Measurements from ENCODE around the gene DTX4. TPM values are rescaled to one million over a fixed set of nuclear protein-coding genes. Genes with fewer than 3 reads are reported as not detected.
"Not testable (repeated sequence)": the region's sequence is repeated elsewhere in the genome, so short reads cannot be mapped to it uniquely, and the experiment has no call there.

Gene DTX4
- polyA plus RNA-seq (ENCODE audit: insufficient read length in 3 of 3): 10 to 100 TPM; 43.0 to 47.5 (median 43.4) TPM

DNA sequence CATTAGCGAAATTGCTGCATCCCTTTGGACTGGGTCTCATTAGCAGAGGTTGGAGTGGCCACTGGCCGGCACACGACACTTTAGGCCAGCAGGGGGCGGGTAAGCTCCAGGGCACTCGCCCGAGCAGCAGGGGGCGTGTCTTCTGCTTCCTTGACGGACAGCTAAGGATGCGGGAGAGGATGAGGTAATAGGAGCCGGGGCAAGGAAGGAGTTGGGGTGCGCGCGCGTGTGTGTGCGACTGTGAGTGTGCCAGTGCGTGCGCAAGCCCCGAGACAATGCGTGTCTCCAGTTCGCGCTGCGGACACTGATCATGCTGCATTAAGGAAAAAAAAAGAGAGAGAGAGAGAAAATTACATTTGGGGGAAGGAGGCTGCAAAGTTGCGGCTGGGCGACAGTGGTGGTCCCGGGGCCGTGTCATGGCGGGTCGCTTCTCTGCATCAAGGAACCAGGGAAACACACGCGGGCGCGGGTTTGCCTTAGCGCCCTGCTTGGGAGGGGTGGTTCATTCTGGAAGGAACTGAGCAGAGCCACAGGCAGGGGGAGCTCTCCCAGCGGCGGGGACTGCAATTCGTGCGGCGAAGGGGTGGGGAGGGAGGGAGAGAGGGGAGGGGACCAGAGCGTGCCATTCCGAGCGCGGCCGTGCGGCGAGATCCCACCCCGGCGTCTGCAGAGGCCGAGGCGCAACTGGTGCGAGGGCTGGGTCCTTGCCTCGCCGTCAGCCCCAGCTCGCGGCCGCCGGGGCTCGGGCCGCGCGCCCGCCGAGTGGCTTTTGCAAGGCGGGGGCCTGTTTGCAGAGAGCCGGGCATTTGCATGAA, at the start of gene DTX4:
Gene DTX4 (plus strand): TSS at position 625 of the 815 bp plus-strand sequence. CDS start 464 bp downstream, outside the sequence.
- DNase-seq (ENCODE audit: low read depth in 3 of 3, low spot score in 2 of 3): peak in 2 of 3 donors; percentile 81

DNA sequence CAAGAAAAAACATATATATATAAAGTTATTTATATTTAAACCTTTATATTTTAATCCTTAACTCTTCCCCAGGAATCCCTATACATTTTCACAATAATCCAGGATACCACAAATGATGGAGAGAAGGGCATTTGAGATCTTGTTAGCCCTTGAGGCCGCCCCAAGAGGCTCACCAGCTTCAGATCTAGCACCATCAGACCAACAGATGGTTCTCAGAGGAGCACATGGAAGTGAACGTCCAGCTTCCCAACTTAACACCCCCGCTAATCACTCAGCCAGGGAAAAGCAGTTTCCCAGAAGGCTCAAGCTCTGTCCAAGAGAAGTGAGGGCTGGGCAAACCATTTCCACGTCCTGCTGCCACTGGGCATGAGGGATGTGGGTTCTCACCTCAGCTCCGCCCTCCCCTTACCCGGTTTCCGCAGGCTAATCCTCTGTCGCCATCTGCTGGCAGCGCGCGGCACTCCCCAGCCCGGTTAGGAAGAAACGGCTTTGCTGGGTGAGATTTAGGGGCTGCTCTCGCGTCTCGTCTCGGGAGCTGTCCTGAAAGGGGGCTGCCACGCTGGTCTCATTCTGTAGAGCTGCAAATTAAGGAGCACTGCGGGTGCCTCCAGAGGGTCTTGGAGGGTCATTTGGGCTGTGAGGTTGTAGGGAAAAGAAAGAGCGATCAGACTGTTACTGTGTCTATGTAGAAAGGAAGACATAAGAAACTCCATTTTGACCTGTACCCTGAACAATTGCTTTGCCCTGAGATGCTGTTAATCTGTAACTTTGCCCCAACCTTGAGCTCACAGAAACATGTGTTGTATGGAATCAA, 36.1 kb upstream of the DTX4 start:
- peak; percentile 61 to 70 (median 67) for DNase-seq (ENCODE audit: low read depth in 3 of 3, low spot score in 2 of 3)

DNA sequence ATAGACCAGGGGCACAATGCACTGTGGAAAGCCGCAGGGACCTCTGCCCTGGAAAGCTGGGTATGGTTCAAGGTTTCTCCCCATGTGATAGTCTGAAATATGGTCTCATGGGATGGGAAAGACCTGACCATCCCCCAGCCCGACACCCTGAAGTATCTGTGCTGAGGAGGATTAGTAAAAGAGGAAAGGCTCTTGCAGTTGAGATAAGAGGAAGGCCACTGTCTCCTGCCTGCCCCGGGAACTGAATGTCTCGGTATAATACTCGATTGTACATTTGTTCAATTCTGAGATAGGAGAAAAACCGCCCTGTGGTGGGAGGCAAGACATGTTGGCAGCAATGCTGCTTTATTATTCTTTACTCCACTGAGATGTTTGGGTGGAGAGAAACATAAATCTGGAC, 35.4 kb upstream of the DTX4 start:
- not testable (repeated sequence) for DNase-seq (ENCODE audit: low read depth in 3 of 3, low spot score in 2 of 3)

DNA sequence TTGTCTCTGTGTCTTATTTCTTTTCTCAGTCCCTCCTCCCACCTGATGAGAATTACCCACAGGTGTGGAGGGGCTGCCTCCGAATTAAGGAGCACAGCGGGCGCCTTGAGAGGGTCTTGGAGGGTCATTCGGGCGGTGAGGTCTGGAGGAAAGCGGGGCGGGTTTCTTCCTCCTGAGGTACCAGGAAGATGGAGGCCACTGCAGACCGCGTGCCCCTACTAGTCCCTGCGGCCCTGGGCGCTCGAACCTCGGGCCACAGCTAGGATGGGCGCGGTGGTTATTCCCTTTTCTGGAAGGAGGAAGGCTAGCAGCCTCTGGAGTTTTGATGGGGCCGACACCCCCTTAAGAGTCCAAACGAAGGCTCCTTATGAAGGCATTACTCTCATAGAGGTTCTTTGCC, 34.7 kb upstream of the DTX4 start:
- DNase-seq (ENCODE audit: low read depth in 3 of 3, low spot score in 2 of 3): no peak

DNA sequence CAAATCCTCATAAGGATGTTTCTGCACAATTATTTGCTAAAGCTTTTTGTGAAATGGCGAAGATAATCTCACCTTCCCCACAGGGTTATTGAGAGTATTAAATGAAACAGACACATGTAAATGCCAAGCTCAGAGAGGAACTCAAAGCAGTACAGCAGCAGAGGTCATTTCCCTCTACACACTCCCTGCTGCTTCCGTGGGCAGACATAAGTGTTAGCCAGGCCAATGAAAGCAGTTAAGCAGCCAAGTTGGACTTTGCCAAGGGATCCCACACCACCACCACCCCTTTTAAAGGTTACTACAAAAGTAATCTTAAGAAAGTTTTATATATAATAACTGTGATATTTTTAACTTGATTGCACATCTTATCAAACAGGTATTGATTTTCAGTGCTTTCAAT, 33.3 kb upstream of the DTX4 start:
- no peak for DNase-seq (ENCODE audit: low read depth in 3 of 3, low spot score in 2 of 3)

DNA sequence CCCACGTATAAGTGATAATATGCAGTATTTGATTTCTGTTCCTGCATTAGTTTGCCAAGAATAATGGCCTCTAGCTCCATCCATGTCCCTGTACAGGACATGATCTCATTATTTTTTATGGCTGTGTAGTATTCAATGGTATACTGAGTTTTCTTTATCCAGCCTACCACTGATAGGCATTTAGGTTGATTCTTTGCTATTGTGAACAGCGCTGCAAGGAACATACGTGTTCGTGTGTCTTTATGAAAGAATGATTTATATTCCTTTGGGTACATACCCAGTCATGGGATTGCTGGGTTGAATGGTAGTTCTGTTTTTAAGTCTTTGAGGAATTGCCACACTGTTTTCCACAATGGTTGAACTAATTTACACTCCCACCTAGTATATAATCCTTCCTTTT, 30.7 kb upstream of the DTX4 start:
- no peak for DNase-seq (ENCODE audit: low read depth in 3 of 3, low spot score in 2 of 3)

DNA sequence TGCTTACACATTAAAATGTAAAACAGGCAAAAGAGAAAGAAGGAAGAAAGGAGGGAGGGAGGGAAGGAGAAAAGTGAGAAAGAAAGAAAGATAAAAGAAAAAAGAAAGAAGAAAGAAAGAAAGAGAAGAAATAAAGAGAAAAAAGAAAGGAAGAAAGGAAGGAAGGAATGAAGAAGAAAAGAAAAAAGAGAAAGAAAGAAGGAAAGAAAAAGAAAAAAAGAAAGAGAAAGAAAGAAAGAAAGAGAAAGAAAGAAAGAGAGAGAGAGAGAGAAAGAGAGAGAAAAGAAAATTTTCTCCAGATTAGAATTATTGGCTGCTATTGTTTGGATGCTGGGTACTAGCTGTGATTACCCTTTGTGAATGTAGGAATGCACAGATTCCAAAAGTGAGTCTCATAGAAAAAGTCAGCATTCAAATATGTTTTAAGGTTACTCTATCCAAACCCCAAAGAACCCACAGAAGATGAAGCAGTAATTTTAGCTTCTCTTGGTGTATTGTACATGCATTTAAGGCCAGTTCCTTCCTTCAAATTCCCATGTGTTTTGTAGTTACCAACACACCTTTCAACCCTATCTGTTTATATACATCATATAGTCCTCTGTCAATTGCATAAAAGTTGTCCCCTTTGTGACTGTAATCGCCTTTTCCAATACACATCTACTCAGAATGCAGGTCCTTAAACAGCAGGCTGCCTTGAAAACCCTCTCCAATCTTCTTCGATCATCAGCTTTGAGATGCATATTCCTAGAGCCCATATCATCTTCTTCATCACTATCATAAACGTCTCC, 30.1 kb upstream of the DTX4 start:
- no peak for DNase-seq (ENCODE audit: low read depth in 3 of 3, low spot score in 2 of 3)

DNA sequence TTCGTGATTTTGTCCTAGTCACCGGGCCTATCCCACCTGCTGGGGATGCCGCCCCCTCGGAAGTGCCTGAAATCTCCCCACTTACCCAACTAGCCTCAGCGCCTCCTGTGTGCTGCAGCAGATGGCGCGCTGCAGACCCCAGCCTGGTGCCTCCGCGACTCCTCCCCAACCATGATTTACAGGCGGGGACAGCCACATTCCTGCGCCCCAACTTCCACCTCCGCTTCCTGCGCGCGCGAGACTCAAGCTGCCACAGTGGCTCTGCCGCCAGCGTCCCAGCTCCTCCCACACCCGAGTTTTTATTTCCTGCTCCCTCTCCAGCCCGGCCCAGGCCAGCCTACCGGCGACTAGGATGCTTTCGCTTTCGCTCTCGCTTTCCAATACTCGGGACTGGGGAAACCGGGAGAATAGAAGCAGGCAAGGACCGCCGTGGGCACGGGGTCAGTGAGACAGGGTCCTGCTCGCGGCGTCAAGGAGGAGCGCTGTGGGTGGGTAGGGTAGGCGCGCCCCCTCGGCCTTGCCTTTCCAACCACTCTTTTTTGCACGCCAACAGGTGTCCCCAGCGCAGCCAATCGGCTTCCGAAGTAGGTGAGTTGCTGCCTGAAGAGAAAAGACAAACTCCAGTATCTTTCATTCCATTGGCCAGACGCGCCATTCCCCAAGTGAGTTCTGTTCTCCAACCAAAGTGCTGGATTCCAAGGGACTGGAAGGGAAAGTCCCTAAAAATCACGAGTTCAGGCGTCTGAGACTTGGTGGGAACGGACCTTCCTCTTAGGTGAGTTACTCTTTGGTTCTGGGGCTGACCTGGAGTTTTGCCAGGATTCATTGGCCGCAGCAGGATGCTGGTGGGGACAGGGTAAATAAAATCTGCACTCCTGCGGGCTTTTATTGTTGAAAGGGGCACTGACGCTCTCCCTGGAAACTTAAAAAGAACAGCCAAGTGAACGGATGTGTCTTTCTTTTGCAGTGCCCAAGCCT, 29.1 kb upstream of the DTX4 start, which contains the start of gene FAM111A:
Gene FAM111A (plus strand): TSS at position 327 of the 978 bp plus-strand sequence. CDS start 6,017 bp downstream, outside the sequence.
- DNase-seq (ENCODE audit: low read depth in 3 of 3, low spot score in 2 of 3): peak; percentile 73 to 78 (median 76)

DNA sequence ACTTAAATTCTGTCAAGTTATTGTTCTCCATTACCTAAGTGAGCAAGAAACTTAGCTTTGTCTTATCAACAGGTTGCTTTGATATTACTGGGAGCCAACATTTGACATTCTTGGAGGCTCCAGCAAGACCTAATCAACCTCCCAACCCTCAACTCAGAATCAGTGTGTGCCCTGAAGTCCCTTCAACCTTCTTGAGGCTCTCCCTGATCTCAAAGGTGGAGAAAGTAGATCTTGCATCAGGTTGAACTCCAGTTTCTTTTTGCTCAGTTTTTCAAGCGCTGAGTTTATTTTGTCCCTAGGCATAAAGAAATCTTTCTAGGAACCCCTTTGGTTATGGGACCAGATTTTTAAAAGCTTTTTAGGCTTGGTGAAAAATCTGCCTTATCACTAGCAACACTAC, 27.8 kb upstream of the DTX4 start:
- no peak for DNase-seq (ENCODE audit: low read depth in 3 of 3, low spot score in 2 of 3)

DNA sequence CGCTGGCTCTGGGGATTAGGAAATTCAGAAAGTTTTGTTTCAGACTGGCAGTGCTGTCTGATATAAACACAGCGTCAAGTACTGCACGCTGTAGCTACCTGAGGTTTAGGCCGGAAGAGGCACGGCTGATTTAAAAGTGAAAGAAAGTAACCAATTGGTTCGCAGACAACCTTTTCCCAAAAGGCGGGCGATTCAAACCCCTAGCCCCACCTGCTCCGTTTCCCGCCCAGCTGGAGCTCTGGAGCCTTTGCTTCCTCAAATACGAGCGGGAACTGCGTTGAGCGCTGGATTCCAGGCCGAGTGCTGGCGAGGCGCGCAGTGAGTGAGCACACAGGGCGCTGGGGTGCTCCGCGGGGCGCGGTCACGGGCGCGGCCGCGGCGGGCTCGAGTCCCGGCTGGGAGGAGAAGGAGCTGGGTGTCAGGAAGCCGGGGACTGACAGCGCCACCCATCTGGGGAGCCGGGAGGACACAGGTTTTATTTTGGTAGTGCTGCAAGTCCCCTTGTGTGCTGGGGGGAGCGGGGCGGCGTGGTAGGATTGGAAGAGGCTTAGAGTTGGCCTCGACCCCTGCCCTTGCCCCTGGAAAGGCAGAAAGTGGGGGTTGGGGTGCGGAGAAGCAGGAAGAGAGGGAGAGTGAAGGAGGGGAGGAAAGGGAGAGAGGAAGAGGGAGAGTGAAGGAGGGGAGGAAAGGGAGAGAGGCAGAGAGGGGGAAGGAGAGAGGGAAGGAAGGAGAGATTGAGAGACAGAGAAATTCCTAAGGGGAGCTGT, 27.2 kb upstream of the DTX4 start:
- DNase-seq (ENCODE audit: low read depth in 3 of 3, low spot score in 2 of 3): peak; percentile 69 to 82 (median 71)

DNA sequence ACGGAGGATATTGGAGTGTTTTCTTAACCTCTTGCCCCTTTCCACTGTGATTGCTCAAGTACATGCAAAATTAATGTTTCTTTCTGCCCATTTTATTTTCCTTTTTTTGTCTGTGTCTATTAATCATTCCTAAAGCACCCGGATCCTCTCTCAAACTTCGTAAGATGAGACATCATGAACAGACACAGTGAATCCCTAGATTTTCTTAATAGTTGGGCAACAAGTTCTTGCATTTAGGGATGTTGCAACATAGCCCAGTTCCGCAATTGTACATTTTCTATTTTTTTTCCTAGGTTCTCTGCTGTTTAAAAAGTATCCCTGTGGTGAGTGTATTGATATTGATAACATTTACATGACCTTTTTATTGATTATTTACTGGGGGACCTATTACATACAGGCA, 26.4 kb upstream of the DTX4 start:
- no peak for DNase-seq (ENCODE audit: low read depth in 3 of 3, low spot score in 2 of 3)

DNA sequence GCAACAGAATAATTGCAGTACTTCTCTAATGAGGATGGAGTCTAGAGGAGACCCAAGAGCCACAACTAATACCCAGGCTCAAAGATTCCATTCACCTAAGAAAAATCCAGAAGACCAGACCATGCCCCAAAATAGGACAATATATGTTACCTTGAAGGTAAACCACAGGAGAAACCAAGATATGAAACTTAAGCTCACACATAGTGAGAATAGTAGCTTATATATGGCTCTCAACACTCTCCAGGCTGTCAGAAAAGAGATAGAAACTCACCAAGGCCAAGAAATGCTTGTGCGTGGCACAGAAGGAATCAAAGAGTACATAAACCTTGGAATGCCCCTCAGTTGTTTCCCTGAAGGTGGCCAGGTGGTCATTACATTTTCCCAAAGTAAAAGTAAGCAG, 20.2 kb upstream of the DTX4 start:
- no peak for DNase-seq (ENCODE audit: low read depth in 3 of 3, low spot score in 2 of 3)

DNA sequence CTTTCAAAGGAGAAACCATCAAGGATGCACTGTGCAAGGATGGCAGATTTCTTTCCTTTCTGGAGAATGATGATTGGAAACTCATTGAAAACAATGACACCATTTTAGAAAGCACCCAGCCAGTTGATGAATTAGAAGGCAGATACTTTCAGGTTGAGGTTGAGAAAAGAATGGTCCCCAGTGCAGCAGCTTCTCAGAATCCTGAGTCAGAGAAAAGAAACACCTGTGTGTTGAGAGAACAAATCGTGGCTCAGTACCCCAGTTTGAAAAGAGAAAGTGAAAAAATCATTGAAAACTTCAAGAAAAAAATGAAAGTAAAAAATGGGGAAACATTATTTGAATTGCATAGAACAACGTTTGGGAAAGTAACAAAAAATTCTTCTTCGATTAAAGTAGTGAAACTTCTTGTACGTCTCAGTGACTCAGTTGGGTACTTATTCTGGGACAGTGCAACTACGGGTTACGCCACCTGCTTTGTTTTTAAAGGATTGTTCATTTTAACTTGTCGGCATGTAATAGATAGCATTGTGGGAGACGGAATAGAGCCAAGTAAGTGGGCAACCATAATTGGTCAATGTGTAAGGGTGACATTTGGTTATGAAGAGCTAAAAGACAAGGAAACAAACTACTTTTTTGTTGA, 19.5 kb upstream of the DTX4 start:
- DNase-seq (ENCODE audit: low read depth in 3 of 3, low spot score in 2 of 3): no peak

DNA sequence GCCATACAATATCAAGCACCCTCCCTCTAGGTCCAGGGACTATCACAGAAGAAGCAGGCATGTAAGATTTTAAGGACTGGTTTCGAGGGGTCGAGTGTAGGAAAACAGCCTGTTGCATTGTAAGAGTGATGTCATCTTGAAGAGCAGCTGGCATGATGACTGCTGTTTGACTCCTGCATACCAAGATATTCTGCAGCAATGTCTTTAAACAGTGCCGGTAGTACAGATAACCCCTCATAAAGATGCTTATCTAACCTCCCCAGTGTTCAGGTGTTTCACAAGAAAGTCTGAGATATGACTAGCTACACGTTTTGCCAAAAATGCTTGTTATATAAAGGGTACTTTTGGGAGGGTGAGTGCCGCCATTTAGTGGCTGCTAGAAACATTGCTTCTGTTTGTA, 17.3 kb upstream of the DTX4 start:
- no peak for DNase-seq (ENCODE audit: low read depth in 3 of 3, low spot score in 2 of 3)

DNA sequence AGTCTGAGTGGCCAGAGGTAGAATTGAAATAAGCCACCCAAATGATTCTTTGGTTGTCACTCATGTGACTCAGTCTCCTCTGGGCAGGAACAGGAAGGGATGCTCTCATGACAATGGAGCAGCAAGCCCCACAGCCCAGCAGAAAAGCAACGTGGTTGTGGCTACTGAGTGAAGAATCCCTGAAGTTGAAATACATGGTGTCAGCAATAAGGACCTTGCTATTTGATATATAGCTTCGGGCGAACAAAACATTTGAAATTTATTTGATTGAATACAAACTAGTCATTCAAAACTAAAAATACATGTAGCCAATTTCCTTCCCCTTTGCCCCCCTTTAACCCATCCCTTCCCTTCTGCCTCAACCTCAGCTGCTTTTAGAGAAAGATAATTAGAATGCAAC, 14.5 kb upstream of the DTX4 start:
- no peak for DNase-seq (ENCODE audit: low read depth in 3 of 3, low spot score in 2 of 3)

DNA sequence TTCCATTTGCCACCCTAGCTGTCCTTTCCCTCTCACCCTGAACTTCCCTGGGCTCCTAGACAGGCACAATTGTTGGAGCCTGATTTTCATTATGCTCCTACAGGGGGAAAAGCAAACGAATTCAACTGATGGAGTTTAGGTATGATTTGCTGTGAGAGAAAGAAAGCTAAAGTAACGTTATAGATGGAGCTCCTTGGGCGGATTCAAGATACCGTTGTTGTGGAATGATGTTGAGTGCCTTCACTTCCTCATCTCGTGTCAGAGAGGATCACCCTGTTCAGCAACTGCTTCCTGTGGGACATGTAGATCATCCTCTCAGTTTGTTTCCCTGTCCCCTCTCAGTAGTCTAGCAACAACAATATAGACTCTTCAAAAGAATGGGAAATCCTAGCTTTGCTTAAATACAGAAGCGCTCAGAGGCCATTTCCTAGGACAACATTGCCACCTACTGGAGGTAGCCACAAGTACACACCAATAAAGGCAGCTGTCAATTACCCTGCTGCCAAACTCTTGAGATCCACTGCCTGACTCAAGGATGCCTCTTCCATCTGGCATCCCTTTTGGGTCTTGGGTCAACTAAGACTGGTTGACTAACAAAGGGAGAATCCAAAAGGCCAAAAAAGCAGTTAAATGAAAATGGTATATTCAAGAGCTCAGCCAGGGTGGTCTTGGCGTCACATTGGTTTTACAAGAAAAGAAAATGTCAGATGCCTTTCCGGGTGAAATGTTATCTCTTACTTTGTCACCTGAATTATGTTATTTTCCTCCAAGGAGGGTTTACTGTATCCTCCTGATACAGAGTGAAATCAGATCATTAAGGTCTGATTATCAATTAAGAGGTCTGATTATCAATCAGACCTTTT, 13.5 kb upstream of the DTX4 start:
- DNase-seq (ENCODE audit: low read depth in 3 of 3, low spot score in 2 of 3): no peak

DNA sequence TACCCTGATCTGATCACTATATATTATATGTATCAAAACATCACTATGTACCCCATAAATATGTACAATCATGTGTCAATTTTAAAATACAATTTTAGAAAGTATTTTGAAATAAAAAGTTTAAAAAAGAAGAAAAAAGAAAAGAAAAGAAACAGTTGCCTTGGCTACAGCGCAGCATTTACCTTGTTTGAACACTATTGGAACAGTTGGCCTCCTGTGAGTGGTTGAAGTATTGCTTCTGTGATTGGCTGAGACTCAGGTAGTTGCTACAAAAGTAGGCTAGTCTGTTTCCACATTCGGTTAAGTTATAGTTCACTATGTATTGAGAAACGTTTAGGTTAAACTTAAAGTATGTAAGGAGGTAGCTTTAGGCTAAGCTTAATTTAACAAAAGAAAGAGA, 7.9 kb upstream of the DTX4 start:
- DNase-seq (ENCODE audit: low read depth in 3 of 3, low spot score in 2 of 3): no peak

Measured in right renal cortex interstitium (tissue), 3 donors.